GM12878 (cell line): ENCODE results near the gene UBE2E1. TPM values are rescaled to one million over a fixed set of nuclear protein-coding genes. Genes with fewer than 3 reads are reported as not detected.

Experiments
- ATAC-seq: fragments of 200-7000 bp; cut with Tn5 transposase; 3 replicates; pipeline ENCODE4 v1.9.1; 2020; ENCODE audit warnings: mild to moderate bottlenecking, moderate library complexity
- BruUV-seq: library from RNA; stranded (reverse); fragments of 400-500 nt; replicated peaks from 2 replicates; lab custom pipeline; 2021; lab: Mats Ljungman, UMichigan
- CTCF ChIA-PET: fragments of 300-600 bp; sonication (Branson Sonifier 250); formaldehyde crosslinking; extraction: SDS; loops from one replicate; lab custom pipeline; 2021; ENCODE audit warnings: inconsistent platforms; lab: Yijun Ruan, JAX
- POLR2A ChIA-PET: fragments of 350-600 bp; formaldehyde crosslinking; extraction: SDS; loops from one replicate; lab custom pipeline; 2021; ENCODE audit warnings: inconsistent platforms; lab: Charles Lee
- RAD21 ChIA-PET: fragments of 300-600 bp; sonication (Branson Sonifier 250); formaldehyde crosslinking; loops from one replicate; lab custom pipeline; 2023; ENCODE audit warnings: antibody characterized with exemption; ENCODE audit not compliant: unreplicated experiment; lab: Charles Lee
- SMC1A ChIA-PET: fragments of 300-600 bp; sonication (Branson Sonifier 250); formaldehyde crosslinking; loops from one replicate; lab custom pipeline; 2023; ENCODE audit not compliant: unreplicated experiment, uncharacterized antibody; lab: Charles Lee
- DNase-seq: peaks from one replicate; pipeline ENCODE4 v3.0.0-alpha.2; 2011; ENCODE audit warnings: low read depth, low spot score
- FAIRE-seq: peaks from 3 replicates; lab custom pipeline; 2011; peaks lifted over from hg19 to GRCh38; lab: Jason Lieb, UNC
- H2AFZ ChIP-seq: 2 replicates; pipeline ENCODE4 v1.6.0; 2011; ENCODE audit warnings: low read depth, low read length, control low read depth; ENCODE audit not compliant: control insufficient read depth
- H3K27ac ChIP-seq: 2 replicates; pipeline ENCODE4 v1.5.1; 2011; ENCODE audit warnings: control low read depth; ENCODE audit not compliant: control insufficient read depth, insufficient read depth
- H3K27me3 ChIP-seq, 2 experiments: replicated peaks in 1 of 2; 2 replicates each; pipeline versions ENCODE4 v1.6.0 to v1.6.1; 2011; ENCODE audit warnings: low read length in 1 of 2; ENCODE audit not compliant: control insufficient read depth in 2 of 2, insufficient read depth in 2 of 2
- H3K36me3 ChIP-seq, 2 experiments: 2 replicates each; pipeline ENCODE4 v1.5.1; 2011; ENCODE audit warnings: low read length in 1 of 2; ENCODE audit not compliant: control insufficient read depth in 2 of 2, insufficient read depth in 2 of 2
- H3K4me1 ChIP-seq: 2 replicates; pipeline ENCODE4 v1.6.1; 2011; ENCODE audit warnings: mild to moderate bottlenecking, low read length, moderate library complexity, mixed read lengths; ENCODE audit not compliant: control insufficient read depth, insufficient read depth
- H3K4me2 ChIP-seq: 2 replicates; pipeline ENCODE4 v1.6.0; 2011; ENCODE audit warnings: control low read depth; ENCODE audit not compliant: control insufficient read depth, insufficient read depth
- H3K4me3 ChIP-seq: fragments of 200-600 bp; sonication (generic); 2 replicates; pipeline ENCODE4 v1.5.1; 2016
- H3K79me2 ChIP-seq: 2 replicates; pipeline ENCODE4 v1.6.0; 2011; ENCODE audit warnings: low read length; ENCODE audit not compliant: control insufficient read depth, insufficient read depth
- H3K9ac ChIP-seq: 2 replicates; pipeline ENCODE4 v1.8.0; 2011; ENCODE audit warnings: low read length, control low read depth, mixed read lengths; ENCODE audit not compliant: control insufficient read depth, insufficient read depth
- H3K9me3 ChIP-seq: replicated peaks from 3 replicates; pipeline ENCODE4 v1.5.1; 2011; ENCODE audit warnings: mild to moderate bottlenecking, low read length; ENCODE audit not compliant: control insufficient read depth, insufficient read depth
- H4K20me1 ChIP-seq: 2 replicates; pipeline ENCODE4 v1.6.0; 2011; ENCODE audit not compliant: control insufficient read depth, insufficient read depth
- CTCF ChIP-seq, 3 experiments: IDR thresholded peaks in 2 of 3; conservative IDR thresholded peaks in 1 of 3; 2 replicates each; pipeline ENCODE4 v1.5.1; 2011; ENCODE audit warnings: low read depth in 3 of 3, low read length in 3 of 3, mild to moderate bottlenecking in 3 of 3, control low read depth in 2 of 3, moderate library complexity in 2 of 3, inconsistent platforms in 1 of 3, mixed read lengths in 1 of 3; ENCODE audit not compliant: control insufficient read depth in 2 of 3, insufficient read depth in 1 of 3; ENCODE audit errors: extremely low read depth in 1 of 3
- E2F4 ChIP-seq: IDR thresholded peaks from 2 replicates; pipeline ENCODE4 v1.6.1; 2012; ENCODE audit warnings: low read depth, low read length, improper control_type of control experiment
- ELK1 ChIP-seq: IDR thresholded peaks from 2 replicates; pipeline ENCODE4 v1.6.1; 2012; ENCODE audit warnings: low read depth, low read length, improper control_type of control experiment
- GATAD2B ChIP-seq: fragments of 450-650 bp; conservative IDR thresholded peaks from 2 replicates; pipeline ENCODE4 v1.6.1; 2017; ENCODE audit warnings: low read depth, mild to moderate bottlenecking, moderate library complexity
- IKZF1 ChIP-seq: fragments of 450-650 bp; conservative IDR thresholded peaks from 2 replicates; pipeline ENCODE4 v1.6.1; 2017; ENCODE audit warnings: antibody characterized with exemption, mild to moderate bottlenecking
- JUND ChIP-seq: IDR thresholded peaks from 2 replicates; pipeline ENCODE4 v1.6.1; 2012; ENCODE audit warnings: low read depth, mild to moderate bottlenecking, low read length, improper control_type of control experiment, moderate library complexity
- LARP7 ChIP-seq: fragments of 450-650 bp; IDR thresholded peaks from 2 replicates; pipeline ENCODE4 v1.6.1; 2017; ENCODE audit warnings: mild to moderate bottlenecking
- MEF2B ChIP-seq: fragments of 450-650 bp; IDR thresholded peaks from 2 replicates; pipeline ENCODE4 v1.6.1; 2018; ENCODE audit warnings: mild to moderate bottlenecking, moderate library complexity; ENCODE audit not compliant: partially characterized antibody, poor library complexity, severe bottlenecking
- MYB ChIP-seq: fragments of 150-350 bp; IDR thresholded peaks from 2 replicates; pipeline ENCODE4 v1.6.1; 2014; ENCODE audit warnings: mild to moderate bottlenecking, low read depth, low read length, borderline replicate concordance
- NFIC ChIP-seq: IDR thresholded peaks from 2 replicates; pipeline ENCODE4 v1.6.1; 2012; ENCODE audit warnings: low read depth, mild to moderate bottlenecking, inconsistent platforms, low read length, moderate library complexity
- PKNOX1 ChIP-seq: fragments of 450-650 bp; IDR thresholded peaks from 2 replicates; pipeline ENCODE4 v1.6.1; 2016; ENCODE audit warnings: mild to moderate bottlenecking
- SIN3A ChIP-seq: IDR thresholded peaks from 2 replicates; pipeline ENCODE4 v1.6.1; 2012; ENCODE audit warnings: low read depth, low read length, improper control_type of control experiment
- SIX5 ChIP-seq: IDR thresholded peaks from 2 replicates; pipeline ENCODE4 v1.6.1; 2011; ENCODE audit warnings: mild to moderate bottlenecking, low read depth, low read length, moderate library complexity; ENCODE audit not compliant: severe bottlenecking
- SREBF1 ChIP-seq: IDR thresholded peaks from 2 replicates; pipeline ENCODE4 v1.6.1; 2012; ENCODE audit warnings: mild to moderate bottlenecking, low read length
- TARDBP ChIP-seq: IDR thresholded peaks from 2 replicates; pipeline ENCODE4 v1.6.1; 2016; ENCODE audit warnings: borderline replicate concordance
- YBX1 ChIP-seq: fragments of 450-650 bp; IDR thresholded peaks from 2 replicates; pipeline ENCODE4 v1.6.1; 2016; ENCODE audit warnings: antibody characterized with exemption
- ZSCAN29 ChIP-seq: fragments of 450-650 bp; IDR thresholded peaks from 2 replicates; pipeline ENCODE4 v1.6.1; 2017; ENCODE audit warnings: mild to moderate bottlenecking, moderate library complexity
- WGBS: methylation state at CpG from one replicate; pipeline ENCODE4 v1.1.6; 2016; ENCODE audit warnings: low lambda C conversion rate; ENCODE audit not compliant: insufficient replicate concordance, insufficient coverage; ENCODE audit errors: missing lambda C conversion rate; 5-methylcytosine and 5-hydroxymethylcytosine counted together
- in situ Hi-C: fragments of 300-500 bp; cut with MboI; formaldehyde crosslinking; loops from 9 replicates; pipeline ENCODE4 v1.14.3; 2018; ENCODE audit warnings: mixed read lengths
- intact Hi-C: fragments of 100-400 bp; cut with micrococcal nuclease; formaldehyde crosslinking; loops from one replicate; pipeline ENCODE4 v1.14.2; 2022; ENCODE audit not compliant: unreplicated experiment
- polyA plus RNA-seq, 11 experiments: library from polyadenylated mRNA; depleted of rRNA in 4 of 11; unstranded in 6 of 11; stranded (reverse) in 5 of 11; fragments of >200 nt; fragmentation: Nextera tagmentation in 4 of 11; fragmentation: Illumina TruSeq in 1 of 11; extraction: Ambion mirVana in 4 of 11; extraction: Trizol in 1 of 11; gene quantifications; 1 replicate in 1 of 11; 2 replicates in 10 of 11; pipeline versions ENCODE4 v1.2.1 to v1.2.3, GENCODE V29; 2011 to 2016; ENCODE audit warnings: inconsistent platforms in 2 of 11, missing spikeins in 2 of 11, low read depth in 1 of 11
- total RNA-seq, 4 experiments: library from RNA; depleted of rRNA in 3 of 4; stranded (reverse); fragments of >200 nt in 3 of 4; fragmentation: Illumina TruSeq in 1 of 4; extraction: Trizol in 1 of 4; gene quantifications; 2 replicates each; pipeline versions ENCODE4 v1.2.1 to v1.2.3, GENCODE V29; 2013 to 2021

The UBE2E1 gene
- total and polyA plus RNA-seq, 10 of the 15 experiments (the other 5 are each of a cell fraction or from before 2014, with no cell fraction given) = 18.7 to 425 (median 147) TPM

GRCh38 chr3:23779841-23780240, 25.9 kb upstream of the UBE2E1 start (continued):
- TF ChIP-seq MEF2B = no peak
- TF ChIP-seq GATAD2B = no peak
- no peak for TF ChIP-seq TARDBP
- TF ChIP-seq MYB = no peak

- Histone ChIP-seq H3K4me1 (peaks cover 10% of the 10 kb centered on the region; the same call in 1 of the 2 replicates), H3K27me3 (no peaks in the 10 kb centered on the region; a peak in 1 of 4 replicates), H3K9ac (no peak overlapping the region), H2AFZ (no peak overlapping the region), H3K27ac (no peak overlapping the region), H4K20me1 (no peaks in the 10 kb centered on the region), H3K4me3 (no peak overlapping the region), H3K36me3 (no peaks in the 10 kb centered on the region), H3K79me2 (no peaks in the 10 kb centered on the region), H3K9me3 (no peaks in the 10 kb centered on the region; the same call in 2 of the 3 replicates), H3K4me2 (no peak overlapping the region)
- ChIA-PET SMC1A (interaction anchor here (0.8 to 1.7 kb wide), 4 partner anchors 10 to 18 kb away, joined by 3 to 5 read pairs (median 4); no protein-coding TSS in a partner anchor), POLR2A (no interaction called here), CTCF (interaction anchor here (0.6 kb wide), 1 partner anchor 488 kb away, joined by 4 read pairs; no protein-coding TSS in a partner anchor), RAD21 (interaction anchor here (1.1 kb wide), 1 partner anchor 581 kb away, joined by 3 read pairs; no protein-coding TSS in a partner anchor)
- intact Hi-C loops (no loop called here), in situ Hi-C loops (no loop called here)
- no TSS peak for BruUV-seq
- FAIRE-seq = no peak
- ATAC-seq = no peak; the same call in 2 of the 3 replicates
- DNase-seq = no peak
- WGBS = 100% methylated on average over 1 of the region's 1 CpG
- TF ChIP-seq NFIC (no peak), MYB (no peak), LARP7 (no peak), YBX1 (no peak), PKNOX1 (no peak), SIX5 (no peak), ZSCAN29 (no peak), ELK1 (no peak), SIN3A (no peak), CTCF (IDR thresholded peaks at IDR 0.05 in 2 of 3, conservative IDR thresholded peaks at IDR 0.05 in 1 of 3; ENCODE audit: control insufficient read depth in 2 of 3, extremely low read depth in 1 of 3, insufficient read depth in 1 of 3, low read depth in 3 of 3, low read length in 3 of 3) (no peak), IKZF1 (no peak), JUND (no peak), E2F4 (no peak), SREBF1 (no peak), MEF2B (no peak)
Observed at GRCh38 chr3:23781051-23781450, 24.7 kb upstream of the UBE2E1 start.
